Astrocyte (in vitro differentiated cells and primary cell): ENCODE results near the gene ERG.

ENCODE experiments used
- EZH2 ChIP-seq: IDR thresholded peaks from 2 replicates; pipeline ENCODE4 v1.6.1; 2012; ENCODE audit warnings: mild to moderate bottlenecking, low read length, inconsistent platforms; ENCODE audit not compliant: insufficient read depth
- TF ChIP-seq, protein P1 (sequence below): IDR thresholded peaks from 2 replicates; pipeline ENCODE4 v1.5.1; 2011; ENCODE audit warnings: low read depth, mild to moderate bottlenecking, inconsistent platforms, low read length, moderate library complexity; ENCODE audit not compliant: insufficient read depth

GRCh38 chr21:38499296-38499695 lies 1.0 kb upstream of the ERG start:
- TF ChIP-seq, protein P1, sequence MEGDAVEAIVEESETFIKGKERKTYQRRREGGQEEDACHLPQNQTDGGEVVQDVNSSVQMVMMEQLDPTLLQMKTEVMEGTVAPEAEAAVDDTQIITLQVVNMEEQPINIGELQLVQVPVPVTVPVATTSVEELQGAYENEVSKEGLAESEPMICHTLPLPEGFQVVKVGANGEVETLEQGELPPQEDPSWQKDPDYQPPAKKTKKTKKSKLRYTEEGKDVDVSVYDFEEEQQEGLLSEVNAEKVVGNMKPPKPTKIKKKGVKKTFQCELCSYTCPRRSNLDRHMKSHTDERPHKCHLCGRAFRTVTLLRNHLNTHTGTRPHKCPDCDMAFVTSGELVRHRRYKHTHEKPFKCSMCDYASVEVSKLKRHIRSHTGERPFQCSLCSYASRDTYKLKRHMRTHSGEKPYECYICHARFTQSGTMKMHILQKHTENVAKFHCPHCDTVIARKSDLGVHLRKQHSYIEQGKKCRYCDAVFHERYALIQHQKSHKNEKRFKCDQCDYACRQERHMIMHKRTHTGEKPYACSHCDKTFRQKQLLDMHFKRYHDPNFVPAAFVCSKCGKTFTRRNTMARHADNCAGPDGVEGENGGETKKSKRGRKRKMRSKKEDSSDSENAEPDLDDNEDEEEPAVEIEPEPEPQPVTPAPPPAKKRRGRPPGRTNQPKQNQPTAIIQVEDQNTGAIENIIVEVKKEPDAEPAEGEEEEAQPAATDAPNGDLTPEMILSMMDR = no peak
- TF ChIP-seq EZH2 = no peak
